ENCODE measurements around the gene NRG2. TPM values are rescaled to one million over a fixed set of nuclear protein-coding genes. Genes with fewer than 3 reads are reported as not detected.

The NRG2 gene
- total RNA-seq, 1 experiment from 2014 or later: 2.8 TPM

DNA sequence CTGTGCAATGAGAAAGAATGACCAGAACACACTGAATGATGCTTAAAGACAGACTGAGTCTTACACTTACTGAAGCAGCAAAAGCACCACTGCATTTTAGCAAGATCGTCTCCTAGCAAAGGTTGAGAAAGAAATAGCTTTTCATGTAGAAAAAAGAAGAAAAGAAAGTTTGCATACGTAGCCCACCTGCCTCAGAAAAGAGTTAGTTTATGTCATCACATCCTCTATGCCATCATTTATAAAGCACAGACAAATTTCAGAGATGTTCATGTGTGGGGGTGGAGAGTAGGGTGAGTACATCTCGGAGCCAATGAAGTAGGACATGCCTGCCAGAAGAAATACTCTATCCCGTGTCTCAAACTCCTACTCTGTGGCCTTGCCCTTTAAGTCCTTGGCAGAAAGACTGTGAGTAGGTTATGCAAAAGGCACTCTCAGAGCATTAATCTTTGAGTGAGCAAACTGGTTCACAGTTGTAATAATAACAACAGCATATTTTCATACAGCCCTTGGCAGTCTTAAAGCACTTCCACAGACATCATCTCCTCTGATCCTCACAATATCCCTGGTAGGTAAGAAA lies 22.4 kb downstream of the NRG2 start:
- peak; percentile 67 for DNase-seq
- Histone ChIP-seq H3K4me3 (no peak overlapping the region), H3K9me3 (no peaks in the 10 kb centered on the region), H3K36me3 (no peaks in the 10 kb centered on the region), H3K27me3 (no peaks in the 10 kb centered on the region)

DNA sequence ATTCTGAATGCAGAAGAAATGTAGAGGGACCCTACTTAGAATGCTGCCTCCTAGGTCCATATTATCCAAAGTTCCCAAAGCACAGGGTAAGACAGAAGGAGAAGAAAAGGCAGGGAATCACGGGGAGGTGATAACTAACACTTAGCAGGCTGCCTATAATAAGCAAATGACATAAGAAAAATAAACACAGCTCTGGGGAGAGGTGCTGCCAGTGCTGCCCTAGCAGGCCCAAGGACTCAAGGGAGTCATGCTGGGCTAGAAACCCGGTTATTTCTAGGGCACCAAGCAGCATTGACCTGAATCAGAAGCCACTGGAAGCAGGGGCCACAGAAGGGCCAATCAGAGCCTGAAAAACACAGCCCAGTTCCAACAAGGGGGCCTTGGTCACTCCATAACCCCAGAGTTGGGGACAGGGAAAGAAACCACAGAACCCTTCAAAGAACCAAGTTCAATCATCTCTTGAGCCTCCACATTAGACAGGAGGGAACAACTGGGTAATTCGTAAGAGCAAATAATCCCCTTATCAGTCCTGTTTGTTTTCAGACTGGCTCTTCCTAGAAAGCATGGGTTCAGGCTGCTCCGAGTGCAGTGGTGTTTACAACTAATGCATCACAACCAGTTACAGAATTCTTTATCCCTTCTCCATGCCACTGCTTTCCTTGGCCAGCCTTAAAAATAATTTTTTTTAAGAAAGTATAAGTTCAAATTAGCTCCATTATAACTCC lies 24.0 kb downstream of the NRG2 start:
- Histone ChIP-seq H3K4me3 (no peak overlapping the region), H3K9me3 (no peaks in the 10 kb centered on the region), H3K27me3 (no peaks in the 10 kb centered on the region), H3K36me3 (no peaks in the 10 kb centered on the region)
- peak; percentile 57 for DNase-seq

GRCh38 chr5:140018517-140018916 lies 24.6 kb downstream of the NRG2 start:
- Histone ChIP-seq H3K27me3 (no peaks in the 10 kb centered on the region), H3K36me3 (no peaks in the 10 kb centered on the region), H3K4me3 (no peak overlapping the region), H3K9me3 (no peaks in the 10 kb centered on the region)
- no peak for DNase-seq

GRCh38 chr5:140018096-140018481 lies 25.0 kb downstream of the NRG2 start:
- Histone ChIP-seq H3K27me3 (no peaks in the 10 kb centered on the region), H3K9me3 (no peaks in the 10 kb centered on the region)
- DNase-seq: no peak

GRCh38 chr5:140017397-140018095 lies 25.6 kb downstream of the NRG2 start:
- Histone ChIP-seq H3K27me3 (no peaks in the 10 kb centered on the region), H3K9me3 (no peaks in the 10 kb centered on the region), H3K36me3 (no peaks in the 10 kb centered on the region), H3K4me3 (no peak overlapping the region)
- no peak for DNase-seq

More at GRCh38 chr5:140018096-140018481, 25.0 kb downstream of the NRG2 start:
- Histone ChIP-seq H3K36me3 (no peaks in the 10 kb centered on the region), H3K4me3 (no peak overlapping the region)

- no peaks in the 10 kb centered on the region for H3K36me3 ChIP-seq
- no peaks in the 10 kb centered on the region for H3K27me3 ChIP-seq
- no peaks in the 10 kb centered on the region for H3K9me3 ChIP-seq
- H3K4me3 ChIP-seq: no peak overlapping the region
- DNase-seq: no peak
These were observed 27.4 kb downstream of the NRG2 start for GRCh38 chr5:140015706-140016105.

DNA sequence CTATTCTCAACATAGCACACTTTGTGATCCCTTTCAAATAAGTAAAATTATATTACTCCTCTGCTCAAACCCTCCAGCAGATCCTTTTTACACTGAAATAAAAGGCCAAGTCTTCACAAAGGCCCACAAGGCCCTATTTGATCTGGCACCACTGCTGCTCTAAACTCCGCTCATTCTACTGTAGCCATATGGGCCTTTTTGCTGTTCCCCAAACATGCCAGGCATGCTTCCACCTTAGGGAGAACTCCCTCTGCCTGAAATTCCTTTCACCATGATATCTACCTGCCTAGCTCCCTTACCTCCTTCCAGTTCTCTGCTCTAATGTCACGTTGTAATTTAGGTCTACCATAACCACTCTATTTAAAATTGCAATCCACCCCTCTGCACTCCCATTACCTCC lies 28.3 kb downstream of the NRG2 start:
- no peak overlapping the region for H3K4me3 ChIP-seq

DNA sequence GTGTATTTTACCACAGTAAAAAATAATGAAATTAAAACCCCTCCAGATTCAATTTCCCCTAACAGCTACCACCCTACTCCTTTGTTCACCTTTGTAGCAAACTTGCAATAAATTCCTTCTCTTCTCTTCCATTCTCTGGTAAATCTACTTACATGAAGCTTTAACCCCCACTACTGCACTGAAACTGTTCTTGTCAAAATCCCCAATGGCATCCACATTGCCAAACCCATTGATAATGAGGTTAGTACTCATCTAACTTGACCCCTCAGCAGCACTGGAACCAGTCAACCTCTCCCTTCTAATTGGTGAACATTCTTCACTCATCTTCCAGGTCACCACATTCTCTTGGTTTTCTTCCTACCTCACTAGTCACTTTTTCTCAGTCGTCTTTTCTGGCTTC lies 29.6 kb downstream of the NRG2 start:
- DNase-seq: no peak
- H3K36me3 ChIP-seq: no peaks in the 10 kb centered on the region
- H3K9me3 ChIP-seq: no peaks in the 10 kb centered on the region
- no peaks in the 10 kb centered on the region for H3K27me3 ChIP-seq
- H3K4me3 ChIP-seq: no peak overlapping the region

More for the DNA sequence above, 28.3 kb downstream of the NRG2 start:
- H3K27me3 ChIP-seq: no peaks in the 10 kb centered on the region
- H3K36me3 ChIP-seq: no peaks in the 10 kb centered on the region
- H3K9me3 ChIP-seq: no peaks in the 10 kb centered on the region
- DNase-seq: no peak

DNA sequence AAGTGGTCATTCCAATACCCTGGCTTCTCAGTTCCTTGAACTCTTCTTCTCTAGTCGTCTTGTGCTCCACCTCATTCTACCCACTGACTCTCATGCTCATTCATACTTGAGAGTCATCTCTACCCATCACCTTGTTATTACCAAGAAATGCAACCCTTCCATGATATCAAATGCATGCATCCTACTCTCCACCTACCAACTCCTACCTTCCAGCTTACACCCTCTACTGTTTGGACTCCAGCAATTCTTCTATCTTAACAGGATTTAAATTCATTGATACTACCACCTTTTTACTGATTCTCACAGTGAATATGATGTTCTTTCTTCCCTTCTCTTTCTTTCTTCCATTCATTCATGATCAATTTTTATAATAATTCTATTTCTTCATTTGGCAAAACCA lies 30.7 kb downstream of the NRG2 start:
- no peak overlapping the region for H3K4me3 ChIP-seq
- DNase-seq: no peak
- no peaks in the 10 kb centered on the region for H3K9me3 ChIP-seq
- H3K36me3 ChIP-seq: no peaks in the 10 kb centered on the region
- H3K27me3 ChIP-seq: no peaks in the 10 kb centered on the region

DNA sequence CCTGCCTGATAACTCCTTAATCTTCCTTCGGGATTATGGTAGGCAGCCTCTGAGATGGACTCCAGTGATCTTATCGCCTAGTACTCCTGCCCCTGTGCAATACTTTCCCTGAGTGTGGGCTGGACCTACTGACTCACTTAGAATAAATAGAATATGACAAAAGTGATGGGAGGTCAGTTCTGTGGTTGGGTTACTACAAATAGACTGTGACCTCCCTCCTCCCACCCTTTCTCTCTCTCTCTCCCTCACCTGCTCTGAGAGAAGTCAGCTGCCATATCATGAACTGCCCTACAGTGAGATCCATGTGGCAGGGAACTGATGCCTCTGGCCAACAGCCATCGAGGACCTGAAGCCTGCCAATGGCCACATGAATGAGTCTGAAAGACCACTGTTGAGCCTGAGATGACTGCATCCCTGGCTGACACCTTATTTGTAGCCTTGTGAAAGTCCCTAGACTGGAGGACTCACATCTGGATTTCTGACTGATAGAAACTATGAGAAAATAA lies 31.7 kb downstream of the NRG2 start:
- DNase-seq: peak; percentile 39
- Histone ChIP-seq H3K36me3 (no peaks in the 10 kb centered on the region), H3K9me3 (no peaks in the 10 kb centered on the region), H3K4me3 (no peak overlapping the region), H3K27me3 (0 out of 2 replicates have a peak, but pooled peaks cover 1% of the 10 kb centered on the region)

- Histone ChIP-seq H3K4me3 (no peak overlapping the region), H3K9me3 (no peaks in the 10 kb centered on the region), H3K36me3 (no peaks in the 10 kb centered on the region), H3K27me3 (0 out of 2 replicates have a peak, but pooled peaks cover 2% of the 10 kb centered on the region)
- DNase-seq: no peak
These were observed 32.3 kb downstream of the NRG2 start for GRCh38 chr5:140010798-140011197.

DNA sequence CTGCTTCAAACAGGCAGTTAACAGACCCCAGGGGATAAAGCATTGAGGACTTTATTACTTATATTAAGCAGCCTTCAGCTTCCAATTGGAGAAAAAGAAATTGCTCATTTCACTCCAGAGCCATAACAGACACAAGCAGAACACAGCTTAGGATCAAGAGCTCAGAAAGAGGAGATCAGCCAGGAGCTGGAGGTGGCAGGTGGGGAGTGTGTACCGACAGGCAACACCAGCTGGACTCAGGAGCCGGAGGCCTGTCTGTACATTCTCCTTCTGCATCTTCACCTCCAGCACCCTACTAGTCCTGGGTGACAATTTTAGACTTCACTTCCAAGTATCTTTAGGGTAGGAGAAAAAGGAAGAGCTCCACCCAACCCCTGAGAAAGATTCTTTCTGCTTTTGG lies 35.8 kb downstream of the NRG2 start:
- no peak for DNase-seq

DNA sequence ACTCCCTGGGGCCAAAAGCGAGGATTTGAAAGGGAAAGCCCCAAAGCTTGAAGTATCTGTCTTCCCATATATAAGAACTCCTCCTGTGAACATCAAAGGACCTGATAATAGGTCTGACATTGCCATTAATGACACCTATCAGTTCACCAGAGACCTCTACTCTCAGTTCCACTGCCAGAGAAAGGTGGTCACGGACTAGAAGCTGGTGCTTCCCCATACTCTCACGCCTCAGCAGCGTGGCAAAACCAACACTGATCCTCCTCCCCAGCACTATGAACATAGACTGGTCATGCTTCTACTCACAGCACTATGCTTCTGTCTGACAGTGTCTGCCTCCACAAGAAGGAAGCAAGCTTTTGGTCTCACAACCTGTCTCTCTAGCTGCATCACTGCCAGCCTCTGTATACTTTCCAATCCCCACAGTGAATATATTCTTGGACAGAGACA lies 37.9 kb downstream of the NRG2 start:
- Histone ChIP-seq H3K36me3 (no peaks in the 10 kb centered on the region), H3K27me3 (0 out of 2 replicates have a peak, but pooled peaks cover 2% of the 10 kb centered on the region), H3K4me3 (no peak overlapping the region), H3K9me3 (no peaks in the 10 kb centered on the region)
- DNase-seq: no peak

More for the DNA sequence above, 35.8 kb downstream of the NRG2 start:
- Histone ChIP-seq H3K9me3 (no peaks in the 10 kb centered on the region), H3K4me3 (no peak overlapping the region), H3K27me3 (0 out of 2 replicates have a peak, but pooled peaks cover 2% of the 10 kb centered on the region), H3K36me3 (no peaks in the 10 kb centered on the region)

- no peaks in the 10 kb centered on the region for H3K36me3 ChIP-seq
- 0 out of 2 replicates have a peak, but pooled peaks cover 2% of the 10 kb centered on the region for H3K27me3 ChIP-seq
These were observed 38.9 kb downstream of the NRG2 start for GRCh38 chr5:140004174-140004573.

DNA sequence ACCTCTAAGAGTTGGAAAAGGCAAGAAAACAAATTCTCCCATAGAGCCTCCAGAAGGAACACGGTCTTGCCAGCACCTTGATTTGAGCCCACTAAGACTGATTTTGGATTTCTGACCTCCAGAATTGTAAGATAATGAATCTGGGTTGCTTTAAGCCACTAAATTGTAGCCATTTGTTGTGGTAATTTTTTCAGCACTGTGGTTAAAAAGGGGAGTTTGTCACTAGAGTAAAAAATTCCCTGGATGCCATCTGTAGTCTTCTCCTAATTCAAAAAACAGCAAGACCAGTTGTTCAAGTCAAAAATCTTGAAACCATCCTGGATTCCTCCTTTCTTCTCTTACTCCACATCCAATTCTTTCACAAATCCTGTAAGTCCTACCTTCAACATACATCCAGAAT lies 39.6 kb downstream of the NRG2 start:
- DNase-seq: no peak
- H3K36me3 ChIP-seq: no peaks in the 10 kb centered on the region
- no peak overlapping the region for H3K4me3 ChIP-seq
- H3K27me3 ChIP-seq: 0 out of 2 replicates have a peak, but pooled peaks cover 2% of the 10 kb centered on the region
- H3K9me3 ChIP-seq: no peaks in the 10 kb centered on the region

More at GRCh38 chr5:140004174-140004573, 38.9 kb downstream of the NRG2 start:
- Histone ChIP-seq H3K4me3 (no peak overlapping the region), H3K9me3 (no peaks in the 10 kb centered on the region)
- no peak for DNase-seq

DNA sequence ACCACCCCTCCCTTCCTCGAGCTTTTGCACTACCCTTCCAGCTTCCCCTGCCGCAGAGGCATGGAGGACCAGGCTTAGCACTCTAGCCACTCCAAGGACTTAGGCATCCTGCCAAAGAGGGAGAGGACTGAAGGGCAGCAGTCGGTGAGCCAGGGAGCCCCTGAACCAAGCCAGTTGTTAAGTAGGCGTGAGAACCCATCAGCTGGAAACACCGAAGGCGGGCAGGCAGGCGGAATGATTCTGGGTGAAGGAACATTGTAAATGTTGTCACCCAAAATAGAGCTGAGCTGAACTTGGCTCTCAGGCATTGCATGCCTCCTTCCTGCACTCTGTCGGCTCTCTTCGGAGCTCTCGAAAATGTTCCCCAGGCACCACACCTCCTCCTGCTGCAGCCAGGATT lies 42.8 kb downstream of the NRG2 start:
- H3K27me3 ChIP-seq: no peaks in the 10 kb centered on the region
- no peaks in the 10 kb centered on the region for H3K9me3 ChIP-seq
- no peak for DNase-seq
- H3K4me3 ChIP-seq: no peak overlapping the region
- no peaks in the 10 kb centered on the region for H3K36me3 ChIP-seq

- Histone ChIP-seq H3K36me3 (no peaks in the 10 kb centered on the region), H3K4me3 (no peak overlapping the region), H3K27me3 (no peaks in the 10 kb centered on the region), H3K9me3 (no peaks in the 10 kb centered on the region)
- DNase-seq: no peak
These were observed 44.3 kb downstream of the NRG2 start for GRCh38 chr5:139998837-139999236.
